Measurements from ENCODE around the gene XXYLT1.
A peak's percentile ranks its signal among the peaks of the same experiment; 100 is the strongest.

The XXYLT1 gene

GRCh38 chr3:195148549-195148948 lies 122.4 kb downstream of the XXYLT1 start:
- DNase-seq, result no peak

- DNase-seq, result no peak
Measured at GRCh38 chr3:195147649-195148080, 123.3 kb downstream of the XXYLT1 start.

GRCh38 chr3:195146131-195146530 lies 124.8 kb downstream of the XXYLT1 start:
- DNase-seq, result no peak

DNA sequence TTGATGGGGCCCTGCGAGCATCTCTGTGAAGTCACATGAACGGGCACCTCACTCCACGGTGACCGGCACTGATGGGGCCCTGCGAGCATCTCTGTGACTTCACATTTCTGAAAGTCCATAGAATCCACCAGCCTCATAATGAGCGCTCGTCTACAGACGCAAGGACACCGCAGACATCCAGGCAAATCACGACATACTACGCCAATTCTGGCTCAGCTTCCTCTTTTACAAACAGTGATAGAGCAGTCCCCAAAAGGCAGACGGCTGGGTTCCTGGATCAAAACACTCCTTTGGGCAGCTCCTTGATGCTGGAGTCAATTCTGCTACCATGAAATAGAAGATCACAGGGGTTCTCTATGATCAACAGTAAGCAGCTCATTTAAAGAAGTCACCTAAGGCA lies 125.4 kb downstream of the XXYLT1 start:
- no peak for DNase-seq

GRCh38 chr3:195143221-195143620 lies 127.7 kb downstream of the XXYLT1 start:
- DNase-seq, result no peak

- no peak for DNase-seq
Measured at GRCh38 chr3:195142519-195142918, 128.4 kb downstream of the XXYLT1 start.

DNA sequence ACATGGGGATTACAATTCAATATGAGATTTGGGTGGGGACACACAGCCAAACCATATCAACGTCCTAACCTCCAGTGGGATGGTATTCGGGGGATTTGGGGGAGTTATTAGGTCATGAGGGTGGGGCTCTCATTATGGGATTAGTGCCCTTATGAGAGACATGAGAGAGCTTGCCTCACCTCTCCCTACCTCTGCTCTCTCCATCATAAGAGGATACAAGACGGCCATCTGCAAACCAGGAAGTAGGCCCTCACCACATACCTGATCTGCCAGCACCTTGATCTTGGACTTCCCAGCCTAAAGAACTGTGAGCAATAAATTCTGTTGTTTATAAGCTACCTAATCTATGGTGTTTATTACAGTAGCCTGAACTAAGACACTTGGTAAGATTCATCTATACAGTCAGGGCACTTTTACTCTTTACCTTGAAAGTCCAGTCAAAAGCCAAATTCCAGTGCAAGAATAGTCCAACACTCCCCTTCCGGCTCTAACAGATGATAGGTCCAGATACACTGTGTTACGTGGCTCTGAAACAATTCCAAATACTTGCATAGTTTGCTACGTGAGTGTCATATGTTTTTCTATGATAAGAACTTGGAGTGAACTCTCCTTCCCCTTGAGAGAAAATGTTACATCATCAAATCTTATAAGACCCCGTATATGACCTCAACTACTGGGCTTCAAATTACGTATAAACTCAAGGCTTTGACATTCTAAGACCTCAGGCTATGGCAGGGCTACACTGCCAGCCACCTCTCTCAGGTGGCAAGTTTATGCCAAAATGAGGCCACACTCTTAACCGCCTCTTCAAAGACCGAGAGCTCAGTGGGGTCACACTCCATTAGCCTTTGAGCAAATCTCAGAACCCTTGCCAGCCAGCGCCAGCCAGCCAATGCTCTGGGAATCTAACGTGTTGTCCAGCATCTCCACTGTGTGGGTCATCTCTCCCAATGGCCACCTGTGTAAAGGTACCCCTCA lies 129.9 kb downstream of the XXYLT1 start:
- no peak for DNase-seq

DNA sequence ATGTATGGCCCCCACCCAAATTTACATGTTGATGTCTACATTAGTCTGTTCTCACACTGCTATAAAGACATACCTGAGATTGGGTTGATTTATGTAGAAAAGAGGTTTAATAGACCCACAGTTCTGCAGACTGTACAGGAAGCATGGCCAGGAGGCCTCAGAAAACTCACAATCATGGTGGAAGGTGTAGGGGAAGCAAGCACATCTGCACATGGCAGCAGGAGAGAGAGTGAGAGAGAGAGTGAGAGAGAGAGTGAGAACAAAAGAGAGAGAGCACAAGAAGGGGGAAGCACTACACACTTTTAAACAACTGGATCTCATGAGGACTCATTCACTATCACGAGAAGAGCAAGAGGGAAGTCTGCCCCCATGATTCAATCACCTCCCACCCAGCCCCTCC lies 130.5 kb downstream of the XXYLT1 start:
- DNase-seq, result no peak

- DNase-seq, result no peak
Measured at GRCh38 chr3:195139876-195140240, 131.1 kb downstream of the XXYLT1 start.

DNA sequence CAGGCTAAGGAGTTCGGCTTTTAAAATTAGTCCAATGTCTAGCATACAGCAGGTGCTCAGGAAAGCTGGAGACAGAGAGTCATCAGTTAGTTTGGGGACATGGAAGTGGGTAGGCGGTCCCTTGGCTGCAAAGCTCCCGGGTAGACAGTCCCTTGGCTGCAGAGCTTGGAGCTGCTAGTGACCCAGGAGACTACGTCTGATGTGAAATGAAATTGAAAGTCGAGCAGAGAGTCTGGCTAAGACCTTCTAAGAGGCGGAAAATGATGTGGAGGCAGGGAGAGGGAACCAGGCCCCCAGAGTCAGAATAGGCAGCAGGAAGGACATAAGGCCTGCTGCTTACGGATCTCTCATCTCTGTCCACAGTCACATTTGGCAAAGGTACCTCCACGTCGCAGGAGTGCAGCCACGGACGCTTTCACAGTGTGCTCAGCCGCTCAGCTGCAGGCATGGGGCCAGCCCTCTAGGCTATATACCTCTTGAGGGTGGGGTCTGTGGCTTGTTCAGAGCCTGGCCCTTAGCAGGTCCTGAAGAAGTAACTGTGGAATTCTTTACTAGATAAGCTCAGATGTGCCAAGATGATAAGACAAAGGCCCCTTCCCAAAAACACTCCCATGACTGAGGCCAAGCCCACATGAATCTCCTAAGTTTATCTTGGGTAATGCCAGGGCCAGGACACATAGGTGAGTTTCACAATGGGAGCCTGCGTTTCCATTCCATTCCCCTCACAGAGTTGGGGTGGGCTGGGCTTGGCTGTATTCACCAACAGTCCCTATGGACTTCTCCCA lies 131.7 kb downstream of the XXYLT1 start:
- no peak for DNase-seq

- DNase-seq, result no peak
Measured at GRCh38 chr3:195137638-195138588, 133.0 kb downstream of the XXYLT1 start.

- no peak for DNase-seq
Measured at GRCh38 chr3:195135917-195136316, 135.0 kb downstream of the XXYLT1 start.

DNA sequence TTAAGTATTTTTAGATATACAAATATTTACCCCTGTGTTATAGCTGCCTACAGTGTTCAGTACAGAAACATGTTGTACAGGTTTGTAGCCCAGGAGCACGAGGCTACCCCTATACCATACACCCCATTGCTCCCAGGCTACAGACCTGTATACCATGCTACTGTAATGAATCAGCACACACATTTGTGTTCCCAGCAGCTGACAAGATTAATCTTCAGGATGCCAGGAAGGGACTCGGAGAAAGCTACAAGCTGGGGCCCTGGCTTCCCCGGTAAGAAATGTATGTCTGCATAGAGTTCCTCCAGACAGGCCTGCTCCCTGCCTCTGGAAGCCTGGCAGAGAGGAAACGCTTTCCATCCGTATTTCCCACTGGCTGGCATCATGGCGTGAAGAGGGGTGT lies 136.5 kb downstream of the XXYLT1 start:
- DNase-seq, result no peak

GRCh38 chr3:195133462-195133861 lies 137.5 kb downstream of the XXYLT1 start:
- peak; percentile 55 to 79 for DNase-seq

- DNase-seq, result no peak
Measured at GRCh38 chr3:195133013-195133412, 137.9 kb downstream of the XXYLT1 start.

GRCh38 chr3:195131176-195131575 lies 139.8 kb downstream of the XXYLT1 start:
- DNase-seq, result no peak

- no peak for DNase-seq
Measured at GRCh38 chr3:195129644-195130492, 141.1 kb downstream of the XXYLT1 start.

DNA sequence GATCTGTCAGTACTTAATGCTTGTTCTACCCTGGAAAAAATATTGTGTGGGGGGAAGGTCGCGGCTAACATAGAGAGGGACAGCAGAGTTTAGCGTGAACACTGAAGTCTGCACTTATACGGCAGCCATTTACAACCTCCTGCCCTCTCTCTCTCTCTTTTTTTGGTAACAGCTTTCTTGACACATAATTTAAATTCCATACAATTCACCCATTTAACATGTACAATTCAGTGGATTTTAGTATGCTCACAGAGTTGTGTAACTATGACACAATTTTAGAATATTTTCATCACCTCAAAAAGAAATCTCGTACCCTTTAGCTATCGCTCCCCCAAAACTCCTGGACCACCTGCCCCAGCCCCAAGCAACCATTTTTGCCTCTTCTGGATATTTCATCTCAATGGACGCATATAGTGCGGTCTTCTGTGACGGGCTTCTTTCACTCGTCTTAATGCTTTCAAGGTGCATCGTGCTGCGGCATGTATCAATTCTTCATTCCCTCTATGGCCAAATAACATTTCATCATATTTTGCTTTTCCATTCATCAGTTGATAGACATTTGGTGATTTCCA lies 141.8 kb downstream of the XXYLT1 start:
- DNase-seq, result no peak

DNA sequence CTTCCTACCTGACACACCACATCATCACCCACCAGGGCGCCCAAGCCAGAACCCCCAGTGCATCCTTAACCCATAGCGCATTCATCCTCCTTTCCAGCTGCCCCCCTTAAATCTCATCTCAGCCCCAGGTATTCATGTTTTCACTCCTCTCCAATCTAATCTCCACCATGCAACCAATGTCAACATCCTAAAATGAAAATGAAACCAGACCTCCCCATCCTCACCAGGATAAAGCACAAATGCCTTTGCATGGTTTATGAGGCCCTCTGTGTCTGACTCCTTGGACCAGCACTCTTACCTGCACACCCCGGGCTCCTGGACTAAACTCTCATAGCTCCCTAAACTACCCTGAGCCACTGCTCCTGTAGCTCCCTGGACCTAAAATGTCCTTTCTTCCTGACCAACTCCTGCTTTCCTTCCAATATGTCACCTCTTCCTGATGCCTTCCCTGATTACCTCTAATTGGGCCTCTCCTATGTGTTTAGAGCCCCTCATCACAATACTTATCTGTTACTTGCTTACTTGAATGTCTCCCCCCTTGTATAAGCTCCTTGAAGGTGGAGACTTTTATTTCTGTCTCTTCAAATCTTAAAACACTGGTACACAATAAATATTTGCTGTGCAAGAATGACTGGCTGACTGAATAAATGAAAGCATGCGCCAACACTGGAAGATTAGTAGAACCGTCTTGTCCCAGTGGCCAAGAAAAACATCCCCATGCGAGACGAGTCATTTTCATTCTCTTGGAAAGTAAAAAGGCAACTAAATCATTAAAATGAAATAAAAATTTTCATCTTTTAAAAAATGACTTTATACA lies 142.5 kb downstream of the XXYLT1 start:
- DNase-seq, result no peak

DNA sequence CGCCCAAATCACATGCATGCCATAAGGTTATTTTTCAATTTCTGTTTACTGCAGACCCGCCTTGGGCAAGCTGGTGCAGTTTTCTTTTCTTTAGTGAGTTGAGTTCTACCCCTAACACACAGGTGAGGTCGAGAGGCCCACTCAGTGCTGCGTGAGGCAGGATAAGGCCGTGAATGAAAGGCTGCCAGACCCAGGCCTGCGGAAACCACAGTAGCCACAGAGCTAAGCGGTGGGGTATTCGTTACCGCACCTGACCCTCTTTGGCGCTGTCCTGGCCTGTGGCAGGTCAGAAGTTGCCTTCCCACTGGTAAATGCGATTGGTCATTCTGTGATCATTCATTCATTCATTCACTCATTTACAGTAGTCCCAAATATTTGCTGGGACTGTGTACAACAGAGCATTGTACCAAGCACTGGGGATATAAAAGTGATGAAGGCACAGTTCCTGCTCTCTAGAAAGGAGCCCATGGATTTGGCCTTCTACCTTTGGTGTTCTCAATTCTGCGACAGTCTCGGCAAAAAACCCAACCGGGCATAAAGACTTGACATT lies 144.8 kb downstream of the XXYLT1 start:
- no peak for DNase-seq

Data from NCI-H2081 (cell line).